HG03342 (cell line): Measurements from ENCODE around the gene MMP10.

Experiments
- ATAC-seq: cut with Tn5 transposase; IDR thresholded peaks from one replicate; pipeline ENCODE4 v1.9.1; 2021; ENCODE audit warnings: mild to moderate bottlenecking, moderate library complexity; ENCODE audit not compliant: unreplicated experiment

Gene MMP10

DNA sequence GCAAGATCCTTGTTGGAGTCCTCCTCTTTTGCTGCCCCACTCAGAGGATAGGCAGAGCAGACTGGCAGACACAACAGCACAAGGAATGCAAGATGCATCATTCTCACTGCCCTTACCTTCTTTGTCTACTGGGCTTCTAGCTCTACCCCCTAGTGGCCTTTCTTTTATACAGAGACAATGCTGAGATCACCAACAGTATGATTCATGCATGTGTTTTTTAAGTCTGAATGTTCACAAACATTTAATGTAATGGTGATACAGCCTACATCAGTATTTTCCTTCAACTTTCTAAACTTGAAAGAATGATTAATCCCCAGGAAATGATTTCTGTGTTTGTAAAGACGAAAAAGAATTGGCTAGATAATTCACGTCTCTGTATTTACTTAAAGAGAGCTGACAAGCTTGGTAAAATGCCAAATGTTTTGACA is at the start of gene MMP10:
Gene MMP10, minus strand, starts transcription at position 138 of the 428 bp plus-strand sequence. Its CDS starts 37 bp downstream, at position 101.
- no peak for ATAC-seq

DNA sequence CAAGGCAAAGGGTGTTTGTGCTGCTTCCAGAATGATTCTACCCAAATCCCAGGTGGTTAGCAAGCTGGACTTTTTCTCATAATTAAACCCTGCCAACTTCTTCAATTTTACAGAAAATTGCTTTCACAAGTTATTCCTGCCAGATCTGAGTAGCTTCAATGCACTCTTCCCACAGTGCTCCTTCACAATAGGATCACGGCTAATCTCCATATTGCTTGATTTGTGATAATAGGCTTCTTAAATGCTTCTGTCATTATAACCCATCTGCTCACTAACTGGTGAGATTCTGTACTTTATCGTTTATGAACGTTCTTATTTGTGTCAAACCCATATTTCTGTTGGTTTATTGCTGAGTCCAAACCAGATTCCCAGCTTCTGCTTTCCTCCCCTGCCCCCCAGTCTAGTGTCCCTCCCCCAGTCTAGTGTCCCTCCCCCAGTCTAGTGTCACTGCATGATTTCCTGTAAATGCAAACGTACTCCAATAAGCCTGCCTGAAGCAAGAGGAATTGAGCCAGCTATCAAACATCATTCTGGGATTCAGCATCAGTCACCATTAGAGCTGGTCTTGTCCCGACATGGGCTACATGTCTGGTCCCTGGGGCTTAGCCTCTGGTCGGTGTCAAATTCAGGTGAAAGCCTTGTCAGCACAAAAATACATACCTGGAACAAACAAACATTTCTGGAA is 49.0 kb upstream of the MMP10 start:
- no peak for ATAC-seq

DNA sequence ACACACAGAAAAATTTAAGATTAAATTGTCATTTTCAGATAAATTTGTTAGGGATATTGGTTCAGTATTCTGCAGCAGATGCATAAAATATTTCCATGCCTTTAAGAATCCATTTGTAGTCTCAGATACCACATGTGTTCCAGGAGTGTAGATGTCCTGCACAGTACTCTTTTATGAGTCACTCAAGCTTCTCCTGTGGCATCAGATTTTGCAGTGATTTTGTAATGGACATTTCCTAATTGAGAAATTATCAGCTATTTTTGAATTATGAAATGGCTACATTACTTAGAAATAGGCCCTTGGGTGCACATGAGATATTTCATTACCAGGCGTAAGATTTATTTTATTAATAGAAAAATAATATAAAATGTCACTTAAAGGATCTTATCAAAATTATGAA is 44.1 kb upstream of the MMP10 start:
- ATAC-seq: no peak

DNA sequence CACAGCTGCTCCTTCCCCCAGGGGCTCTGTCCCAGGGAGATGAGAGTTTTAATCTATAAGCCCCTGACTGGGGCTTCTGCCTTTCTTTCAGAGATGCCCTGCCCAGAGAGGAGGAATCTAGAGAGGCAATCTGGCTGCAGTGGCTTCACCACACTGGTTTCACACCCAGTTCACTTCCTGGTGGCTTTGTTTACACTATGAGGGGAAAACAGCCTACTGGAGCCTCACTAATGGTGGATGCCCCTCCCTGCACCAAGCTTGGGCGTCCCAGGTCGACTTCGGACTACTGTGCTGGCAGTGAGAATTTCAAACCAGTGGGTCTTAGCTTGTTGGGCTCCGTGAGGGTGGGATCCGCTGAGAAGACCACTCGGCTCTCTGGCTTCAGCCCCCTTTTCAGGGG is 39.1 kb upstream of the MMP10 start:
- ATAC-seq: no peak

- ATAC-seq: no peak
These were observed 33.1 kb upstream of the MMP10 start for GRCh38 chr11:102813484-102813883.

- no peak for ATAC-seq
These were observed 31.8 kb upstream of the MMP10 start for GRCh38 chr11:102812188-102812587.

- no peak for ATAC-seq
These were observed 30.7 kb upstream of the MMP10 start for GRCh38 chr11:102810950-102811660.

DNA sequence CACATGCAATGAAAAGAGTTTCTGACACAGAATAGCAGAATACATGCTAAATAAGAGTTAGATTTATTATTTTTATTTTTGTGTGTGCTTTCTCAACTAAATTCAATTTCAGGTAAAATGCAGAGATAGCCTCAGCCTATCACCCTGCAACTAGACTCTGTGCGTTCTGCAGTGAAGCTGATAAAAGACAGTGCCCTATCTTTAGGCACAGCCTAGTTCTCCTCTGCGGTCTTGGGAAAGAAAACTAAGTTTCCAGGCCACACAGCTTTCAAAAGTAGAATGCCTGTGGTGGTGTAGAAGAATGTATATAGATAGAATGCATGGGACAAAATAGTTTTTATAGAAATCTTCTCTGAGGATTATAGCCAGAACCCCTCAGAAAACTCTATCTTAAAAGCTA is 29.5 kb upstream of the MMP10 start:
- no peak for ATAC-seq

DNA sequence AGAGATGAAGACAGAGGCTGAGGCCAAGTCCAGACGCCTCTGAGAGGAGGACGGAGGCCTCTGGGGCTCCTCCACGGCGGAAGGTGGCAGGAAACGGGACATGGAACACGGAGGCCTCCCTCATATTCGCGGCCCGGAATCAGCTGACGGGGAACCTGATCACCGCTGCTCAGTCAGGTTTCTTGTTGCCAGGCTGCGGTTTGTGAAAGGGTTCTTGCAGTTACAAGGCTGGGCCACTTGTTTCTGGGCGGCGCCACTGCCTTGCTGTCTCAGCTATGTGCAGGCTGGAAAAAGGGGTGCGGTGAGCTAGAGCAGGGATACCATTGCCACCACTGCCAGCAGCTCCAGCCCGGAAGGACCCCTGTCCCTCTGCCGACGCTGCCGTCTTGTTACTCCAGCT is 27.5 kb upstream of the MMP10 start:
- ATAC-seq: no peak

GRCh38 chr11:102806296-102806695 is 25.9 kb upstream of the MMP10 start:
- no peak for ATAC-seq

GRCh38 chr11:102802341-102802740 is 21.9 kb upstream of the MMP10 start:
- ATAC-seq: no peak

DNA sequence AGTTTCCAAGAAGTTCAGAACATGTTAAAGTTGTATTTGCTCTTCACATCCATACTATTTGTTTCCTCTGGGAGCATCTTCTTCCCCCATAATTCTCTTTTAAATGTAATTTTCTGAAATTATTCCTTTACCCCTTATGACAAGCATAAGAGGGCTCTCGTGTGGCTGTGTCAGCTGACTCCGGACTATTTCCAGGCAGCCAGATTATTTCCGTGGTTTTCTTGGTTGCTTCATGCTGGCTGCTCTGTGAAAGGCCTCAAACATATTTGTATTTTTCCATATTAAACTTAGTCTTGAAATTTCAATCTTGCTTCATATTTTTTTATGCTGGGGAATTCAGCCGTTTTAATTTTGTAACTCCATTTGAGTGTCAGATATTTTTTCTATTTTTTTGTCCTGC is 20.3 kb upstream of the MMP10 start:
- no peak for ATAC-seq

- ATAC-seq: no peak
These were observed 19.4 kb upstream of the MMP10 start for GRCh38 chr11:102799681-102800340.

- ATAC-seq: no peak
These were observed 17.8 kb upstream of the MMP10 start, which contains the start of gene MMP1 for GRCh38 chr11:102798012-102798746. Gene MMP1, minus strand, starts transcription at chr11:102798160. Its CDS starts 68 bp downstream, at chr11:102798092.

DNA sequence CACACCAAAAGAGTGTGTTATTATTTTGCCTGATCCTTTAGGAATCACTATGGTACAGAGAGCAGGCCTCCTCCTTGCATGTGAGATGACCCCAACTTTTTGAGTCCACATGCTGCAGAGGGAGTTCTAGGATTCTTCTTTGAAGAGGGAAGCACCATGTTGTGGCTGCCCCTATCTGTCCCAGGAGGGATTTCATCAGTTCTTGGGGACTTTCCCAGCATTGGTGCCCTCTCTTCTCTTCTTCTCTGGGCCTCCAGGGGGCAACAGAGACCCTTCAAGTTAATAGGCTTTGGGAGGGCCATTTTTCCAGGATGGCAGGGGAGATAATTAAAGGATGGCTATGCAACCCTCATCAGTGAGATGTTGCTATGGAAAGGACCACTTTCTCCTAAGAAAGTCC is 14.0 kb upstream of the MMP10 start:
- ATAC-seq: peak; percentile 96

GRCh38 chr11:102793677-102794290 is 13.4 kb upstream of the MMP10 start:
- ATAC-seq: no peak

GRCh38 chr11:102792604-102793003 is 12.2 kb upstream of the MMP10 start:
- ATAC-seq: no peak

- no peak for ATAC-seq
These were observed 11.0 kb upstream of the MMP10 start for GRCh38 chr11:102791271-102792036.

DNA sequence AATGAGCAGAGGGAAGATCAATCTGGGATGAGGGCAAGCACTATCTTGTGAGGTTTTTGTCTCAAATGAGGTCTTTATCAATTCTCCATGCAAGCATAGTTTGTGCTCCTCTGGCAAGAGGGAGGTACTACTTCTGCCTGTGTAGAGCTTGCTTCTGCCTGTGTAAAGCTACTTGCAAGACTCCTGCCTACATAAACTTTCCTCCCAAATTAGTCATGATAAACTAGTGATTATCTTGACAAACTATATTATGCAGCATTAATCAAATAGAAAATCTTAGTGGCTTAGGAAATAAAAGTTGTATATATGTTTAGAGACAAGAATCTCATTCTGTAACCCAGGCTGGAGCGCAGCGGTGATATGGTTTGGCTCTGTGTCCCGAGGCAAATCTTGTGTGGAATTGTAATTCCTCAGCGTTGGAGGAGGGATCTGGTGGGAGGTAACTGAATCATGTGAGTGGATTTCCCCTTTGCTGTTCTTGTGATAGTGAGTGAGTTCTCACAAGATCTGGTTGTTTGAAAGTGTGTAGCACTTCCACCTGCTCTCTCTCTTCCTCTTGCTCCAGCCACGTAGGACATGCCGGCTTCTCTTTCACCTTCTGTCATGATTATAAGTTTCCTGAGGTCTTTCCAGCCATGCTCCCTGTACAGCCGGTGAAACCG is 8.0 kb upstream of the MMP10 start:
- ATAC-seq: no peak
